OCI-M2 (cell line): ENCODE measurements around the gene FLYWCH1.
"Not testable (repeated sequence)": the region's sequence is repeated elsewhere in the genome, so short reads cannot be mapped to it uniquely, and the experiment has no call there.

Experiments used
- DNase-seq: peaks from one replicate; lab custom pipeline; 2025; ENCODE audit not compliant: unreplicated experiment; lab: John Stamatoyannopoulos, UW

FLYWCH1 gene

DNA sequence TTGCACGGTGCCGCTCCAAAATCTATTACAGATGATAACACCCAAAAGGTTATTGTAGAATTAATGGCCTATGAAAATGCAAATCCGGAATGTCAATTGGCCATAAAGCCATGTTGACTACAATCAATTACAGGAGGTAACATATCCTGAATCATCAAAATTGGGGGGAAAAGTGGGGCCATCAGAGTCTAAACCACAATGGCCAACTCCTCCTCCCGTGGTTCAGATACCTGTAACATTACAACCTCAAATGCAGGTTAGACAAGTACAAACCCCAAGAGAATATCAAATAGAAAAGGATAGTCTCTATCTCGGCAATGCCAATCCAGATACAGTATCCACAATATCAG, 14.9 kb downstream of the FLYWCH1 start:
- DNase-seq = no peak

DNA sequence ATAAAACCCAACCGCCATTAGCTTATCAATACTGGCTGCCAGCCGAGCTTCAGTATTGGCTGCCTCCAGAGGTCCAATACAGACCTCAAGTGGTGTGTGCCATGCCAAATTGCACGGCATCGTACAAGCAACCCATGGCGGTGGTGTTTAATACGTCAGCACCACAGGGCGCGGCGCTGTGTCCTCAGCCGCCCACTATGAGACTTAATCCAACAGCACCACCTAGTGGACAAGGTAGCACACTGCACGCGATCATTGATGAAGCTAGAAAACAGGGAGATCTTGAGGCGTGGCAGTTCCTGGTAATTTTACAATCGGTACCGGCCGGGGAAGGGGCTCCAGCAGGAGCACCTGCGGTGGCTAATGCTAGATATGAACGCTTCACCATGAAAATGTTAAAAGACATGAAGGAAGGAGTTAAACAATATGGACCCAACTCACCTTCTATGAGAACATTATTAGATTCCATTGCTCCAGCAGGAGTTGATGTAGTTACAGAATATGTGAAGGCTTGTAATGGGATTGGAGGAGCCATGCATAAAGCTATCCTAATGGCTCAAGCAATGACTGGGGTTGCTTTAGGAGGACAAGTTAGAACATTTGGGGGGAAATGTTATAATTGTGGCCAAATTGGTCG, 15.4 kb downstream of the FLYWCH1 start:
- peak; percentile 46 for DNase-seq

DNA sequence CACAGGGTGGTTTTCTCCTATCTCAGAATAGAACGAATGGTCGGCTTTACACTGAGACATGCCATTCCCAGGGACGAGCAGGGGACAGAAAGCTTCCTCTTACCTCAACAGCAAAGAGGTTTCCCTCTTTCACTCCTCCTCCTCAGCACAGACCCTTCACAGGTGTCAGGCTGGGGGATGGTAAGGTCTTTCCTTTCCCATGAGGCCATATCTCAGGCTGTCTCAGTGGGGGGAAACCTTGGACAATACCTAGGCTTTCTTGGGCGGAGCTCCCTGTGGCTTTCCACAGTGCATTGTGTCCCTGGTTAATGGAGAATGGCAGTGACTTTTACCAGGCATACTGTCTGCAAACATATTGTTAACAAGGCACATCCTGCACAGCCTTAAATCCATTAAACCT, 16.4 kb downstream of the FLYWCH1 start:
- not testable (repeated sequence) for DNase-seq

DNA sequence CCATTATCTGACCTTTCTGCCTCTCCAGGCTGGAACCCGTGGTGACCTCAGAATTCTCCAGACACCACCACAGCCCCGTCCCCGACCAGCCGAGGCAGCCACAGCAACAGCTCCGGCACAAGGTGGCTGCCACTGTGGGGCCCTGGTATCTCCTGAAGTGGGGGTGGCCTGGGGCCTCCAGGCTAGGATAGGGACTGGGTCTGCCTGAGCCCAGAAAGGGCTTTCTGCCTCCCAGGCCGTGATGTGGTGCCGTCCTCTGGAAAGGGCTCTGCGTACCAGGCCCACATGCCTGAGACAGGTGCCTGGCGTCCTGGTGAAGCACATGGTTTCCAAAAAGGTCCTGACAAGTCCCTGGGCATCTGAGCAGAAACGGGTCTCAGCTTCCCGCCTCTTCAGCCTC, 17.1 kb downstream of the FLYWCH1 start:
- no peak for DNase-seq

DNA sequence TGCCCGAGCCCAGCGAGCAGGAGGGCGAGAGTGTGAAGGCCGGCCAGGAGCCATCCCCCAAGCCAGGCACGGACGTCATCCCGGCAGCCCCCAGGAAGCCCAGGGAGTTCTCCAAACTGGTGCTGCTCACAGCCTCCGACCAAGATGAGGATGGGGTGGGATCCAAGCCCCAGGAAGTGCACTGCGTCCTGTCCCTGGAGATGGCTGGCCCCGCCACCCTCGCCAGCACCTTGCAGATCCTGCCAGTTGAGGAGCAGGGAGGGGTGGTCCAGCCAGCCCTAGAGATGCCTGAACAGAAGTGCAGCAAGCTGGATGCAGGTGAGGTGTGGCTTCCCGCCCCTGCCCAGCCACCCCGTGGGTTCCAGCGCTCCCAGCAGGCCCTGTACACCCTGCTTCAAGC, 18.0 kb downstream of the FLYWCH1 start:
- DNase-seq = no peak

DNA sequence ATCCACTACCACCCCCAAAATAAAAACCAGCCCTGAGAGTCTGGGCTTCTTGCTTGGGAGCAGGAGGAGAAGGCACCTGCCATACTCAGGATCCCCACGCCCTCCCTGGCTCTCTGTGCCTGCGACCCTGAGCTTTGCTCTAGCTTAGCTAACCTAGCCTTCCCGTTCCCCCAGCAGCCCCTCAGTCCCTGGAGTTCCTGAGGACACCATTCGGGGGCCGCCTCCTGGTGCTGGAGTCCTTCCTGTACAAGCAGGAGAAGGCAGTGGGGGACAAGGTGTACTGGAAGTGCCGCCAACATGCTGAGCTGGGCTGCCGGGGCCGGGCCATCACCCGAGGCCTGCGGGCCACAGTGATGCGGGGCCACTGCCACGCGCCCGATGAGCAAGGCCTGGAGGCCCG, 18.5 kb downstream of the FLYWCH1 start:
- no peak for DNase-seq

DNA sequence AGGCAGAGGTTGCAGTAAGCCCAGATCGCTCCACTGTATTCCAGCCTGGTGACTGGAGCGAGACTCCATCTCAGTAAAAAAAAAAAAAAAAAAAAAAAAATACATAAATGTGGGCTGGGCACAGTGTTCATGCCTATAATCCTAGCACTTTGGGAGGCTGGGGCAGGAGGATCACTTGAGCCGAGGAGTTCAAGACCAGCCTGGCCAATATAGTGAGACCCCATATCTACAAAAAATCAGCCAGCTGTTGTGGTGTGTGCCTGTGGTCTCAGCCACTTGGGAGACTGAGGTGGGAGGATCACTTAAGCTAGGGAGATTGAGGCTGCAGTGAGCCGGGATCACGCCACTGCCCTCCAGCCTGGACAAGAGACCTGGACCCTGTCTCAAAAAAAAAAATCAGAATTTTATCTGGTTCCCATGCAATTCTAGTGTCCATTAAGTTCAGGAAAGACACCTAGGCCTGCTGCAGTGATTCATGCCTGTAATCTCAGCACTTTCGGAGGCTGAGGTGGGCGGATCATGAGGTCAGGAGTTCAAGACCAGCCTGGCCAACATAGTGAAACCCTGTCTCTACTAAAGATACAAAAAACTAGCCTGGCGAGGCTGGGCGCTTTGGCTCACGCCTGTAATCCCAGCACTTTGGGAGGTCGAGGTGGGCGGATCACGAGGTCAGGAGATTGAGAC, 19.6 kb downstream of the FLYWCH1 start:
- DNase-seq = not testable (repeated sequence)

DNA sequence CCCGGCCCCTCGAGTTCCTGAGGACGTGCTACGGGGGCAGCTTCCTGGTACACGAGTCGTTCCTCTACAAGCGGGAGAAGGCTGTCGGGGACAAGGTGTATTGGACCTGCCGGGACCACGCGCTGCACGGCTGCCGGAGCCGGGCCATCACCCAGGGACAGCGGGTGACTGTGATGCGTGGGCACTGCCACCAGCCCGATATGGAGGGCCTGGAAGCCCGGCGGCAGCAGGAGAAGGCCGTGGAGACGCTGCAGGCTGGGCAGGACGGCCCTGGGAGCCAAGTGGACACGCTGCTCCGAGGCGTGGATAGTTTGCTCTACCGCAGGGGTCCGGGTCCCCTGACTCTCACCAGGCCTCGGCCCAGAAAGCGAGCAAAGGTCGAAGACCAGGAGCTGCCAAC, 21.4 kb downstream of the FLYWCH1 start:
- DNase-seq = no peak

DNA sequence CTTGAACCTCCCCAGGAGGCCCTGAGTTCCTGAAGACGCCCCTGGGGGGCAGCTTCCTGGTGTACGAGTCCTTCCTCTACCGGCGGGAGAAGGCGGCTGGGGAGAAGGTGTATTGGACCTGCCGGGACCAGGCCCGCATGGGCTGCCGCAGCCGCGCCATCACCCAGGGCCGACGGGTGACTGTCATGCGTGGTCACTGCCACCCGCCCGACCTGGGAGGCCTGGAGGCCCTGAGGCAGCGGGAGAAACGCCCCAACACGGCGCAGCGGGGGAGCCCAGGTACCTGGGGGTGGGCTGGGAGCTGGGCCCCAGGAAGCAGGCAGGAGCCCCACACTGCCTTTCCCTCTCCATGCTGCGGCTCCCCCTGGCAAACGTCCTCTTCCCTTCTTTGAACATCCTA, 22.0 kb downstream of the FLYWCH1 start:
- DNase-seq = no peak

DNA sequence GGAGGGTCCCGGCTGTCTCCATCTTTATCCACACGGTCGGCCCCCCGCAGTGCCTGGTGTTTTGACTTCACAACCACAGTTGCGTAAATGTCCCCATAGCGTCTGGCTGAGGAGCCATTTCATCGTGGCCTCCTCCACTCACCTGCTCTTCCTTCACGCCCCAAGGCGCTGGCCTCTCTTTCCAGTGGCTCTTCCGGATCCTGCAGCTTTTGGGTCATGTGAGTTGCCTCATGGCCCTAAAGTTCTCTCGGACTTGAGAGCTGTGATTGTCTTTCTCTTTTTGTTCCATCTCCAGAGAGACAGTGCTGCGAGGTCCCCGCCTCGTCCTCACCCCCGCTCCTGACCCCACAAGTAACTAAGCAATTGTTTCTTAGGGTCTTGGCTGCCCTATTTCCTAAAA, 22.7 kb downstream of the FLYWCH1 start:
- no peak for DNase-seq

DNA sequence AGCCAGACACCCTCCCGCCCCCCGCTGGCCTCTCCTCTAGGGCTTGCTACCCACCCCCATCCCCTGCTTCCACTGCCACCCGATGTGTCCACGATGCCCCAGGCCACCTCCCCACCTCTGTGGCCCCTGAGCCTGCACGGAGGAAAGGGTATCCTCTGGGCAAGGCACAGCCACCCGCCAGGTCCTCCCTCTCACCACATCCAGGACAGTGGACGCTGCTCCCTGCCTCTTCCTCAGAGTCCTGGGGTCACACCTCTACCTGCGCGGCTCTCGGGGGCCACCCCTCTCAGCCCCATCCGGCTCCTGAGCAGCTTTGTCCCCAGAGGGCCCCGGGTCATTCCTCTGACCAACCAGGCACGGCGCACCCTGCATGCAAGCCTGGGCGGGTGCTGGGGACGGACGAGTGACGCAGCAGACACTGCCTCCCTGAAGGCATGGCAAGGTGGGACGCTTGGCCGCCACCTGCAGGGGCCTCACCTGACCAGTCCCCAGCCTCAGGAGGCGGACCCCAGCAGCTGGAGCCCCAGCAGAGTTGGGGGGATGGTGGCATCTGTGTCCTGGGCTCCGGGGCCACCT, 24.8 kb downstream of the FLYWCH1 start:
- no peak for DNase-seq

DNA sequence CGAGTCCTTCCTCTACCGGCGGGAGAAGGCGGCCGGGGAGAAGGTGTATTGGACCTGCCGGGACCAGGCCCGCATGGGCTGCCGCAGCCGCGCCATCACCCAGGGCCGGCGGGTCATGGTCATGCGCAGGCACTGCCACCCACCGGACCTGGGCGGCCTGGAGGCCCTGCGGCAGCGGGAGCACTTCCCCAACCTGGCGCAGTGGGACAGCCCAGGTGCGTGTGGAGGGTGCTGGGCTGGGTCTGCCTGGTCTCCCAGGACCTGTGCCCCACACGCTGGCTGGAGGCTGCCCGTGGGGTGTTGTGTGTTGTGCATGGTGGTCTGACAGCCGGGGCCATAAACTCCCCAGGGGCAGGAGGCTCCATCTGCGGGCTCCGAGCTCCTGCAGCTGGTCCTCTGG, 25.4 kb downstream of the FLYWCH1 start:
- DNase-seq = no peak

DNA sequence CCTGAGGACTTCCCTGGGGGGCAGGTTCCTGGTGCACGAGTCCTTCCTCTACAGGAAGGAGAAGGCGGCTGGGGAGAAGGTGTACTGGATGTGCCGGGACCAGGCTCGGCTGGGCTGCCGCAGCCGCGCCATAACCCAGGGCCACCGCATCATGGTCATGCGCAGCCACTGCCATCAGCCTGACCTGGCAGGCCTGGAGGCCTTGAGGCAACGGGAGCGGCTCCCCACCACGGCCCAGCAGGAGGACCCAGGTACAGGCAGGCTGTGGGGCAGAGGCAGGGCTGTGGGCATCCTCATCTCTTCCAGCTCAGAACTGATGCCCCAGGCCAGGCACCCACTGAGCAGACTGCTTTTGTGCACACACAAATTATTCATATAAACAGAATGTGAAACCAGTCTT, 26.5 kb downstream of the FLYWCH1 start:
- no peak for DNase-seq

DNA sequence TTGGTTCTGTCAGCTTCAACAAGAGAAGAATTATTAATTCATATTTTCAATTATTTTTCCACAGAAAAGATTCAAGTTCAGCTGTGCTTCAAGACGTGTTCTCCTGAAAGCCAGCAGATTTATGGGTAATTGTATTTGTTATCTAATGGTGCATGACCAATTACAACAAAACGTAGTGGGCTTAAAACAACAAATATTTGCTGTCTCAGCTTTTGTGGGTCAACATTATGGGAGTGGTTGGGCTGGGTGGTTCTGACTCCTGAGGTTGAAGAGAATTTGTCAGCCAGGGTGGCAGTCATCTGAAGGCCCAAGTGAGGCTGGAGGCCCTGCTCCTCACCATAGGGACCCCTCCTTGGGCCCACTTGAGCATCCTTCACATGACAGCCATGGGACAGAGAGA, 28.2 kb downstream of the FLYWCH1 start:
- no peak for DNase-seq

DNA sequence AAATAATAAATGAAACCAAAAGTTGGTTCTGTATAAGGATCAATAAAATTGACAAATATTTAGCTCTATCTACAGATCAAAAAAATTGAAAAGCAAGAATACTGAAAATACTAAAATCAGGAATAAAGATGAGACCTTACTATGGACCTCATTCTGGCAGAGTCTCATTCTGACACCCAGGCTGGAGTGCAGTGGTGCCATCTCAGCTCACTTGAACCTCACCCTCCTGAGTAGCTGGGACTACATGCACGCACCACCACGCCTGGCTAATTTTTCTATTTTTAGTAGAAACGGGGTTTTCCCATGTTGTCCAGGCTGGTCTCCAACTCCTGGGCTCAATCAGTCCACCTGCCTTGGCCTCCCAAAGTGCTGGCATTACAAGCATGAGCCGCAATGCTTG, 30.3 kb downstream of the FLYWCH1 start:
- no peak for DNase-seq

DNA sequence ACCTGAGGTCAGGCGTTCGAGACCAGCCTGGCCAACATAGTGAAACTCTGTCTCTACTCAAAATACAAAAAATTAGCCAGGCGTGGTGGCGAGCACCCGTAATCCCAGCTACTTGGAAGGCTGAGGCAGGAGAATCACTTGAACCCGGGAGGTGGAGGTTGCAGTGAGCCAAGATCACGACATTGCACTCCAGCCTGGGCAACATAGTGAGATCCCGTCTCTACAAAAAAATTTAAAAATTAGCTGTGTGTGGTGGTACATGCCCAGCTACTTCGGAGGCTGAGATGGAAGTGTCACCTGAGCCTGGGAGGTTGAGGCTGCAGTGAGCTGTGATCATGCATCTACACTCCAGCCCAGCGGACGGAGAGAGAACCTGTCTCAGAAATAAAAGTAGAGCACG, 32.0 kb downstream of the FLYWCH1 start:
- DNase-seq = not testable (repeated sequence)

DNA sequence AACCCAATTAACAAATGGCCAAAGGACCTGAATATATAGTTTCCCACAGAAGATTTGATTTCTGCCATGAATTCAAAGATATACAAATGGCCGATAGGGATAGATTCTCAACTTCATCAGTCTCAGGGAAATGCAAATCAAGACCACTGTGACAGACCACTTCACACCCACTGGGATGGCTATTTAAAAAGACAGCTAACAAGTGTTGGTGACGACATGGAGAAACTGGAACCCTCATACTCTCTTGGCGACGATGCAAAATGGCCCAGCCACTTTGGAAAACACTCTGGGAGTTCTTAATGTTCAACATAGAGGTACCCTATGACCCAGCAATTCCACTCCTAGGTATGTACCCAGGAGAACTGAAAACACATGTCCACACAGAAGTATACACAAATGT, 34.9 kb downstream of the FLYWCH1 start:
- DNase-seq = no peak

DNA sequence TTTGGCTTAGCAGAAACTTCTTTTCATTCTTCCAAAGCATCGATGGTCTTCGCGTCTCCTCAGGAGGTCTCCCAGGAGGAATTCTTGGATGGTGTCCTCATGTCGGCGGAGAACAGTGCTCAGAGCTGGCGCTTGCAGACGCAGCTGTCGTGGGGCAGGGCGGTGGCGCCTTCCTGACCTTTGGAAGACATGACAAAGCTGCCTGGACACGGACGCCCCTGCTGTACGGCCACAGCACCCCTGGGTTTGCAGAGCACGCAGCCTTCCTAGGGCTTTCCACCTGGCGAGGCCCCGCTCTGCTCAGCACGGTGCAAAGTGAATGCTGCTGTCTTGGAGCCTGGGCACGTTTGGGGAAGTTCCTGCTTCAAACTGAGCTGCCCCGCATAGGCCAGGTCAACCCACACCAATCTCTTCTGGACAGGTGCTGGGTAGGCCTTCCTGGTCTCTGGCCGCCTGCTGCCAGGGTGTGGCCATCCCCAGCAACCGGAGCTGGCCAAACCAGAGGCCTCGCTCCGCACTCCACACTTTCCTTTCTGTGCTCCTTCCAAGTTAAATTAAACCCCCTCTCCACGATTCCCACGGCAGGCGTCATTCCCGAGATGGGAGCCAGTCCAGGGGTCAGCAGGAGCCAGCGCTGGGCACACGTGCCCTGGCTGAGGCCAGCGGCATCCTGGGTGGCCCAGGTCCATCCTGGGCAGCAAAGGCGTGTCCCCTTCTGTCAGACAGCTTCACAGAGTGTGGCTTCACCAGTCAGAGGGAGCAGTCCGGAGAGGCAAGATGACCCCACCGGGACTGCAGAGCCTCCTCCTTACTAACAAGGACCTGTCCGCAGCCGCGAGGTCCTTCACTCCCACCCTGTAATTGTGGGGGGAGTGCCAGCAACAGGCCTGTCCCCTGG, 37.3 kb downstream of the FLYWCH1 start:
- DNase-seq = no peak

DNA sequence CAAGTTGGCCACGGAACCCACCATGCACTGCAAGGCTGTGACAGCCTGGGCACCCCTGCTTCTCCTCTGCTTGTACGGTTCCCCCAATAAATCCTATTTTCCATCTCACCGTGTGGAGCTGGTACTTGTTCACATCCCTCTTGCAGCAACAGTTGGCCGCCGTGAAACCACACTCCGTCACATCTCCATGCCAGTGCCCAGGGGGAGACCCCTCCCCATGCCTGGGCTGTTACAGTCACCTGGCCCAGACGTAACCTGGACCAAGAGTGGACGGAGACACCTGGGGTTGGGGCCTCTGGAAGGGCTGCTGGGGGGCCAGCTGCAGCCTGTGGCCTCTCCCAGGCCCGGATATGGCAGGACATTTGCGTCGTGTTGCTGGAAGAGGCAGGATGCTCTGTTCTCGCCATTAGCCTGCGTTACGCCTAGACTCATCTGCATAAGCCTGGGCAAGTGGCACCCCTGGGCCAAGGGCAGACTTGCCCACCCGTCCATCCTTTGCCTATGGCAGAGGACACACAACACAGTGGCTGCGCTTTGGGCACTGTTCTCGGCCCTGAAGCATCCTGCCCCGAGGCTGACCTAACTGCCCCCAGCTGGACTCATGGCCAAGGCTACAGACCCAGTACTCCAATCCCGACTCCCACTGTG, 38.1 kb downstream of the FLYWCH1 start:
- DNase-seq = no peak

DNA sequence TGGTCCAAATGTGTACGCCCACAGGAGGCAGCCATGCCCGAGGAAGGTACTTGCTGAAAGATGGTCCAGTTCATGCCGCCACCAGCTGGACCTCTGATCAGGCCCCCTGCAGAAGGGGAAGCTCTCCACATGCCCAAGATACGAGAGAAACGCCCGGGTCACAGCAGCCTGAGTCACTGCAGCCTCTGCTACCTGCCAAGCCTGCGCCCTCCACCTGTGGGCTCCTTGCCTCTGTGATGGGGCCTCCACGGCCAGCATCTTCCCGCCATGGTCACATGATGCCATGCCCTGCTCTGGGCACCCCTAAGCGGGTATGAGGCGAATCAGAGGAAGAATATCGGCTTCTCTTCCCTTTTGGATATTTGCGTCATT, 38.6 kb downstream of the FLYWCH1 start:
- DNase-seq = no peak

DNA sequence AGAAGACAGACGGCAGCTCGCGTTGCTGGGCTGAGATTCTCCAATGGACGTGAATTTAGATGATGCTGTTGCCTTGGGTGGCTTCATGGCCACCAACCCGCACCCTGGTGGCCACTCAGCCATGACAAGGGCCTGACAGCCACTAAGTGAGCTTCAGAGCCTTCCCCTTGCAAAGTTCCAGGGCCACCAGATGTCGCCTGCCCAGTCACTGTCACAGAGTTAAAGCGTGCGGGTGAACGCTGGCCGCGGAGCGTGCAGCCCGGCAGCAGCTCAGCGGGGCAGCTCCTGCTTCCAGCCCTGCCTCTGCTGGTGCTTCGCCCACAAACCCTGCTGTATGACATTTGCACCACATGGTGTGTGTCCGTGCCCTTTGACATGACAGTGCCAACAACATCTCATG, 39.0 kb downstream of the FLYWCH1 start:
- DNase-seq = no peak
